OCI-LY3 (cell line): ENCODE data around the gene SLC1A1.
"Not testable (repeated sequence)": the region's sequence is repeated elsewhere in the genome, so short reads cannot be mapped to it uniquely, and the experiment has no call there.

Source experiments
- H2AFZ ChIP-seq: fragments of 200-600, 300-600 bp; shearing (Covaris generic); 2 replicates; pipeline ENCODE4 v1.6.0; 2014; ENCODE audit warnings: antibody characterized with exemption, low read depth, low read length
- H3K27ac ChIP-seq: fragments of 200-600, 300-600 bp; sonication (generic); 2 replicates; pipeline ENCODE4 v1.5.1; 2014; ENCODE audit warnings: mild to moderate bottlenecking, low read length, moderate library complexity, mixed read lengths
- H3K27me3 ChIP-seq: fragments of 200-600, 300-600 bp; sonication (generic); 2 replicates; pipeline ENCODE4 v1.6.1; 2014; ENCODE audit warnings: low read depth, low read length, mixed read lengths
- H3K36me3 ChIP-seq: fragments of 200-600, 300-600 bp; sonication (generic); replicated peaks from 2 replicates; pipeline ENCODE3; 2014; ENCODE audit warnings: low read depth, low read length, mixed read lengths
- H3K4me1 ChIP-seq: fragments of 300-600, 200-600 bp; sonication (generic); 2 replicates; pipeline ENCODE4 v1.6.1; 2014; ENCODE audit warnings: low read length, mixed read lengths
- H3K4me2 ChIP-seq: fragments of 200-600, 300-600 bp; sonication (generic); 2 replicates; pipeline ENCODE4 v1.6.1; 2014; ENCODE audit warnings: low read length, mixed read lengths
- H3K4me3 ChIP-seq: fragments of 300-600, 200-600 bp; sonication (generic); 2 replicates; pipeline ENCODE4 v1.5.1; 2014; ENCODE audit warnings: antibody characterized with exemption, mild to moderate bottlenecking, low read length, moderate library complexity
- H3K79me2 ChIP-seq: fragments of 300-600, 200-600 bp; shearing (Covaris generic); 2 replicates; pipeline ENCODE4 v1.6.1; 2014; ENCODE audit warnings: mild to moderate bottlenecking, low read length, mixed read lengths
- H3K9ac ChIP-seq: fragments of 300-600, 200-600 bp; shearing (Covaris generic); 2 replicates; pipeline ENCODE4 v1.6.0; 2014; ENCODE audit warnings: mild to moderate bottlenecking, low read length, moderate library complexity
- H3K9me3 ChIP-seq: fragments of 200-600, 300-600 bp; shearing (Covaris generic); 2 replicates; pipeline ENCODE4 v1.6.1; 2014; ENCODE audit warnings: low read length, mixed read lengths; ENCODE audit not compliant: insufficient read depth
- H4K20me1 ChIP-seq: fragments of 200-600, 300-600 bp; sonication (generic); 2 replicates; pipeline ENCODE4 v1.6.1; 2016; ENCODE audit warnings: low read length, mixed read lengths; ENCODE audit not compliant: insufficient read depth
- EZH2phosphoT487 ChIP-seq: fragments of 200-600 bp; shearing (Covaris generic); IDR thresholded peaks from 2 replicates; pipeline ENCODE4 v1.6.1; 2018; ENCODE audit warnings: antibody characterized with exemption, mixed run types, low read depth
- TF ChIP-seq, protein P1 (sequence below): fragments of 200-600, 300-600 bp; sonication (generic); IDR thresholded peaks from 2 replicates; pipeline ENCODE4 v1.5.1; 2014; ENCODE audit warnings: antibody characterized with exemption, low read length, low read depth

SLC1A1 gene

DNA sequence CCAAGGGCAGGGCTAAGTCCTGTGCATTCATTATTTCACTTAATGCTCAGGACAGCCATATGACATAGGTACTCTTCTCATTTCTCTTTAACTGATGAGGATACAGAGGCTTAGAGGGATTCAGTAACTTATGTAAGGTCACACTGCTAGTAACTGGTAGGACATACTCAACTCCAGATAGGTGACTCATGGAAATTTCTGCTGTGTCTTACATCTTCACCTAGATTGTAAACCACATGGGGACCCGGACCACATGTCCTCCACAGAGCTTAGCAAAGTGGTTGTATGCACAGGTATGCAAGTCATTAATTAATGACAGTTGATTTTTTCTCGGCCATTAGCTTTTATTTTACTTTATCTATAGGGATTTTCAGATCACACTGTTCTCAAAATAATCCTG, 29.3 kb downstream of the SLC1A1 start:
- H3K9me3 ChIP-seq: no peaks in the 10 kb centered on the region
- H3K36me3 ChIP-seq: no peaks in the 10 kb centered on the region
- no peak overlapping the region for H3K27ac ChIP-seq
- no peak overlapping the region for H3K4me3 ChIP-seq
- H3K4me1 ChIP-seq: peaks cover 11% of the 10 kb centered on the region
- TF ChIP-seq, protein P1, sequence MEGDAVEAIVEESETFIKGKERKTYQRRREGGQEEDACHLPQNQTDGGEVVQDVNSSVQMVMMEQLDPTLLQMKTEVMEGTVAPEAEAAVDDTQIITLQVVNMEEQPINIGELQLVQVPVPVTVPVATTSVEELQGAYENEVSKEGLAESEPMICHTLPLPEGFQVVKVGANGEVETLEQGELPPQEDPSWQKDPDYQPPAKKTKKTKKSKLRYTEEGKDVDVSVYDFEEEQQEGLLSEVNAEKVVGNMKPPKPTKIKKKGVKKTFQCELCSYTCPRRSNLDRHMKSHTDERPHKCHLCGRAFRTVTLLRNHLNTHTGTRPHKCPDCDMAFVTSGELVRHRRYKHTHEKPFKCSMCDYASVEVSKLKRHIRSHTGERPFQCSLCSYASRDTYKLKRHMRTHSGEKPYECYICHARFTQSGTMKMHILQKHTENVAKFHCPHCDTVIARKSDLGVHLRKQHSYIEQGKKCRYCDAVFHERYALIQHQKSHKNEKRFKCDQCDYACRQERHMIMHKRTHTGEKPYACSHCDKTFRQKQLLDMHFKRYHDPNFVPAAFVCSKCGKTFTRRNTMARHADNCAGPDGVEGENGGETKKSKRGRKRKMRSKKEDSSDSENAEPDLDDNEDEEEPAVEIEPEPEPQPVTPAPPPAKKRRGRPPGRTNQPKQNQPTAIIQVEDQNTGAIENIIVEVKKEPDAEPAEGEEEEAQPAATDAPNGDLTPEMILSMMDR: no peak
- no peak for TF ChIP-seq EZH2phosphoT487
- no peak overlapping the region for H2AFZ ChIP-seq
- H3K27me3 ChIP-seq: no peaks in the 10 kb centered on the region
- H3K4me2 ChIP-seq: no peak overlapping the region
- H4K20me1 ChIP-seq: no peaks in the 10 kb centered on the region
- H3K9ac ChIP-seq: no peak overlapping the region
- H3K79me2 ChIP-seq: no peaks in the 10 kb centered on the region

DNA sequence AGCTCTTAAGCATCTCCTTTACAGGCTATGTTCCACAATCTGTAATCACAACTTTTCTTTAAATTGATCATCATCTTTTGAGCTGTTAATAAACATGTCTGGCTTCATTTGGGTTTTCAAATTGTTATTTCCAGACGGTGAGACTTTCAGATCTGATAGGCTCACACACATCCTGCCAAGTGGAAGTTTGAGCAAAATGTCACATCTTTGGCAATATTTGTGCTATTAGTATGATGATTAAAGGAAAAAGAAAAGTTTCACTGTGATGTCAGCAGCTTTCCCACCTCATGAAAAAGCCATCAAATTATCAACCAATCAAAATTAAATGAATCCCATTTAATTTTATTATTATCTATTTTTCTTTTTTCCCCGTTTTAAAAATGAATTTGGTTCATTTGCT, 29.8 kb downstream of the SLC1A1 start:
- H2AFZ ChIP-seq: no peak overlapping the region
- TF ChIP-seq, protein P1: no peak
- no peak for TF ChIP-seq EZH2phosphoT487
- H3K4me1 ChIP-seq: peaks cover 11% of the 10 kb centered on the region
- no peaks in the 10 kb centered on the region for H3K79me2 ChIP-seq
- no peak overlapping the region for H3K27ac ChIP-seq
- no peaks in the 10 kb centered on the region for H3K27me3 ChIP-seq
- H3K36me3 ChIP-seq: no peaks in the 10 kb centered on the region
- H4K20me1 ChIP-seq: no peaks in the 10 kb centered on the region
- no peaks in the 10 kb centered on the region for H3K9me3 ChIP-seq
- H3K4me3 ChIP-seq: no peak overlapping the region
- H3K4me2 ChIP-seq: no peak overlapping the region
- H3K9ac ChIP-seq: no peak overlapping the region

DNA sequence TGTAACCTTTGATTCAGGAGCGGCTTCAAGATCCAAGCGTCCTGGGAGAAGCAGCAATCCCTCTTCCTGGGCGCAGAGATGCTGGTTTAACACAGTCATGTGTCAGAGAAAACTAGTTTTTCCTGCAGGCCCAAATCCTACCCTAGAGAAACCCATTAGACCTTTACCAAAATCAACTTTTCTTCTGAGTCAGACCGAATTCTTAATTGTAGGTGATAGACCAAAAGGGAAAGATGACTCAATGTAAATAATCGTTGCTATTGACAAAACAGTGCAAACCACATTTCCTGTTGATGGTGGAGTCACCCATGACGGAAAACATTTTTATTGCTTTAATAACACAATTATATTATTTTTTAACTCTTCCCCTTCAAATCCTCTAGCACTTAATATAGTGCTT, 40.1 kb downstream of the SLC1A1 start:
- Histone ChIP-seq H3K27ac (no peak overlapping the region), H3K27me3 (no peaks in the 10 kb centered on the region), H3K4me1 (peaks cover 4% of the 10 kb centered on the region; the same call in 1 of the 2 replicates), H3K9ac (no peak overlapping the region), H3K4me2 (no peak overlapping the region), H2AFZ (no peak overlapping the region), H3K4me3 (no peak overlapping the region), H3K36me3 (no peaks in the 10 kb centered on the region), H3K9me3 (no peaks in the 10 kb centered on the region), H3K79me2 (no peaks in the 10 kb centered on the region), H4K20me1 (no peaks in the 10 kb centered on the region)
- TF ChIP-seq EZH2phosphoT487: no peak
- TF ChIP-seq, protein P1: no peak

DNA sequence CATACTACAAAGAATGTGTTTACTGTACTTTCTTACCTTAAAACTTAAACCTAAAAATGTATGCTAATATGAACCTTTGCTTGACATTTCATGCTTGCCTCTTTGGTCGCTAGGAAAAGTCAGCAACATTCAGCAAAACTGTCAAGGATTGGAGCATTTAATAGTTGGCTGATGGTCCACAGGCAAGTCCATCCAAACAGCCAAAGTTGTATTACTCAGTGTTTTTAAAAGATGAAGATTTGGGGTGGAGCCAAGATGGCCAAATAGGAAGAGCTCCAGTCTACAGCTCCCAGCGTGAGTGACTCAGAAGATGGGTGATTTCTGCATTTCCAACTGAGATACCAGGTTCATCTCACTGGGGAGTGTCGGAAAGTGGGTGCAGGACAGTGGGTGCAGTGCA, 40.6 kb downstream of the SLC1A1 start:
- not testable (repeated sequence) for H3K27me3 ChIP-seq, H3K4me3 ChIP-seq, H2AFZ ChIP-seq, H3K9me3 ChIP-seq, H3K79me2 ChIP-seq, H4K20me1 ChIP-seq, H3K36me3 ChIP-seq, H3K4me2 ChIP-seq, H3K27ac ChIP-seq, H3K9ac ChIP-seq, H3K4me1 ChIP-seq

DNA sequence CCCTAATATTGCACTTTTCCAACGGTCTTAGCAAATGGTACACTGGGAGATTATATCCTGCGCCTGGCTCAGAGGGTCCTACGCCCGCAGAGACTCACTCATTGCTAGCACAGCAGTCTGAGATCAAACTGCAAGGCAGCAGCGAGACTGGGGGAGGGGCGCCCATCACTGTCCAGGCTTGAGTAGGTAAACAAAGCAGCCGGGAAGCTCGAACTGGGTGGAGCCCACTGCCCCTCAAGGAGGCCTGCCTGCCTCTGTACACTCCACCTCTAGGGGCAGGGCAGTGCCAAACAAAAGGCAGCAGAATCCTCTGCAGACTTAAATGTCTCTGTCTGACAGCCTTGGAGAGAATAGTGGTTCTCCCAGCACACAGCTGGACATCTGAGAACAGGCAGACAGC, 41.1 kb downstream of the SLC1A1 start:
- not testable (repeated sequence) for H3K36me3 ChIP-seq, H3K9me3 ChIP-seq, H3K4me1 ChIP-seq, H3K4me3 ChIP-seq, H3K4me2 ChIP-seq, H3K9ac ChIP-seq, H3K27me3 ChIP-seq, H4K20me1 ChIP-seq, H3K27ac ChIP-seq, H2AFZ ChIP-seq, H3K79me2 ChIP-seq

DNA sequence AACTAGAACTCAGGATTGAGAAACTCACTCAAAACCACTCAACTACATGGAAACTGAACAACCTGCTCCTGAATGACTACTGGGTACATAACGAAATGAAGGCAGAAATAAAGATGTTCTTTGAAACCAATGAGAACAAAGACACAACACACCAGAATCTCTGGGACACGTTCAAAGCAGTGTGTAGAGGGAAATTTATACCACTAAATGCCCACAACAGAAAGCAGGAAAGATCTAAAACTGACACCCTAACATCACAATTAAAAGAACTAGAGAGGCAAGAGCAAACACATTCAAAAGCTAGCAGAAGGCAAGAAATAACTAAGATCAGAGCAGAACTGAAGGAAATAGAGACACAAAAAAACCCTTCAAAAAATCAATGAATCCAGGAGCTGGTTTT, 43.6 kb downstream of the SLC1A1 start:
- not testable (repeated sequence) for H3K36me3 ChIP-seq, H3K4me2 ChIP-seq, H2AFZ ChIP-seq, H3K9me3 ChIP-seq, H3K4me3 ChIP-seq, H3K79me2 ChIP-seq, H4K20me1 ChIP-seq, H3K27me3 ChIP-seq, H3K27ac ChIP-seq, H3K4me1 ChIP-seq, H3K9ac ChIP-seq

DNA sequence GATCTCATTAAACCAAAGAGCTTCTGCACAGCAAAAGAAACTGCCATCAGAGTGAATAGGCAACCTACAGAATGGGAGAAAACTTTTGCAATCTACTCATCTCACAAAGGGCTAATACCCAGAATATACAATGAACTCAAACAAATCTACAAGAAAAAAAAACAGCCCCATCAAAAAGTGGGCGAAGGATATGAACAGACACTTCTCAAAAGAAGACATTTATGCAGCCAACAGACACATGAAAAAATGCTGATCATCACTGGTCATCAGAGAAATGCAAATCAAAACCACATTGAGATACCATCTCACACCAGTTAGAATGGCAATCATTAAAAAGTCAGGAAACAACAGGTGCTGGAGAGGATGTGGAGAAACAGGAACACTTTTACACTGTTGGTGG, 45.9 kb downstream of the SLC1A1 start:
- H2AFZ ChIP-seq, H3K79me2 ChIP-seq, H3K4me3 ChIP-seq, H4K20me1 ChIP-seq, H3K4me1 ChIP-seq, H3K27ac ChIP-seq, H3K9me3 ChIP-seq, H3K36me3 ChIP-seq, H3K27me3 ChIP-seq, H3K9ac ChIP-seq, H3K4me2 ChIP-seq: not testable (repeated sequence)
